NCI-H2107 treated with DMSO at 0.1 percent for 48 hours (cell line): Measurements from ENCODE around the gene INMT.
A peak's percentile ranks its signal among the peaks of the same experiment; 100 is the strongest.

Experiments
- DNase-seq: peaks from one replicate; lab custom pipeline; 2025; ENCODE audit not compliant: unreplicated experiment; lab: John Stamatoyannopoulos, UW

Gene INMT

DNA sequence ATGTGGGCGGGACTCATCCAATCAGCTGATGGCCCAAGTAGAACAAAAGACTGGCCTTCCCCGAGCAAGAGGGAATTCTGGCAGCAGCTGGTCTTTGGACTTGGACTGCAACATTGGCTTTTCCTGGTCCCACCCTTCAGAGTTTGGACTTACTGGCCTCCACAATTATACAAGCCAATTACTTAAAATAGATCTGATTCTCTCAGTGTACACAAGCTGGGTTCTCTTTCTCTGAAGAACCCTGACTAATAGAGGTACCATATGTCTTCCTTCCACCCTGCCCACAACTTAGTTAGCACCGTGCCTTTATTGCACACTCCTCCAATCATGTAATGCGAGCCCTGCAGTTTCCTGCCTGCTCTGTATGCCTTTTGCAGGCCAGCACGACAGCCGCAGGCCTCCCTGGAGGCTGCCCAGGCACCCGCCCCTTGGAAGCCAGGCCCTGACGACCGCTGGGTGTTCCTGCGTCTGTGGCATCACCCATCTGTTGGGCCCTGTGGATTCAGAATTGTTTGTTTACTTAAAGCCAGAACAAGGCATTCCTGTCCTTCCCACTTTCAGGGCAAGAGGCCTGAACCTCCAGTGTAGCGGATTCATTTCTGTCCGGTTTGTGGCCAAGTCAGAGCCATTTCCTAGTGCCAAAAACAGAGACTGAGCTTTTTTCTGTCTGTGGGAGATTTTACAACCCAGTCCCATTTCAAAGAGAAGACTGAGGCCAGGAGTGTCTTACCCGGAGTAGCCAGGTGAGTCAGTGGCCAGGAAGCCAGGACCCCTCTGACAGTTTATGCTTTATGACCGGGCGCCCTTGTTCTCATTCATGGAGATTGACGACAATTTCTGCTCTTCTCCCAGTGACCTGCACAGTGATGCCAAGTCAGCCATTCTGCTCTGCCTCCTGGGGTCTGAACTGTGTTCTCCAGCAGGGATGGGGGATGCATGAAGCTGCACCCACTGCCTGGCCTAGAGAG lies 968 bp upstream of the INMT start:
- DNase-seq: peak; percentile 55

DNA sequence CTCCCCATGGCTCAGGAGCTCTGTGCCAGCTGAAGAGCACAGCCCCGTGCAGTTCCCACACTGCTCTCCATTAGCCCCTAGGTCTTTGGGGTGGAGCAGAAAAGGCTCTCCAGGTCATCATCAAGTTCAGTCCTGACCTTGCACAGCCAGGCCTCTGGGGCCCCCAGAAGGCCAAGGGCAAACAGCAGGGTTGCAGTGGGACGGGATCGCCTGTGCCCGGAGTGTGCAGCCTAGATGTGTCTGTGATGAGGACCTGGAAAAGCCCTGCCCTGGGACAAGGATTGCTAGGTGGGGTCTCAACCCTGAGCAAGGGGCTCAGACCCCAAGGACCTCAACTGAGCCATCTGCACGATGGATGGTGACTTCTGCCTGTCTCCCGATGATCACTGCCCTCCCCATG lies 549 bp downstream of the INMT start:
- no peak for DNase-seq

DNA sequence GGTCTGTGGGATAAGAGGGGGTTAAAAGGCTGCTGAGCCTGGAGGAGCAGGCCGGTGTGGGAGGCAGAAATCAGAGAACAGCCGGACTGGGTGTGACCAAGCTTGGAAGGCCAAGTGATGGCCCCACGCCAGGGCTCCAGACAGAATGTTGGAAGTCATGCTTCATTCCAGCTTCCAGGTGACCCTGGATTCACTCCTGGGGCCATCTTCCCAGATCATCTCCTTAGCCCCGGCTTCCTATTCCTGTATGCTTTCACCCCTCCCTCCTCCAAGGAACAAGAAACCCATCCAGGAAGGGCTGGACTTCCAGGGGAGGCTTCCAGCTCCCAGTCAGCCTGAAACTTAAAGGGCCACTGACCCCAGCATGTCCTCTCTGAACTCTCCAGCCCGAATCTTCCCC lies 1.0 kb downstream of the INMT start:
- no peak for DNase-seq

DNA sequence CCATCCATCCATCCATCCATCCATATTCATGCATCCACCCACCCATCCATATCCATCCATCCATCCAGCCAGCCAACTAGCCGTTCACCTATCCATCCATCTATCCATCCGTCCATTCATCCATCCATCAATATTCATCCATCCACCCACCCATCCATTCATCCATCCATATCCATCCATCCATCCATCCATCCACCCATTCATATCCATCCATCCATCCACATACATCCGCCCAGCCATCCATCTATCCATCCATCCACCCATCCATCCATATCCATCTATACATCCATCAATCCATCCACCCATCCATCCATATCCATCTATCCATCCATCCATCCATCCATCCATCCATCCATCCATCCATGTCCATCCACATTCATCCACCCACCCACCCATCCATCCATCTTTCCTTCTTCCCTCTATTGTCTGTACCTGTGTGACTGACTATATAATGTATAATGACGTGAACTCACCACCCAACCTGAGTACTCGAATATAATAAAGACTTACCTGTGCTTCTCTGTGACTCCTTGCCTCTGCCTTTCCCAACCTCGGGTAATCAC lies 2.5 kb downstream of the INMT start:
- DNase-seq: no peak

DNA sequence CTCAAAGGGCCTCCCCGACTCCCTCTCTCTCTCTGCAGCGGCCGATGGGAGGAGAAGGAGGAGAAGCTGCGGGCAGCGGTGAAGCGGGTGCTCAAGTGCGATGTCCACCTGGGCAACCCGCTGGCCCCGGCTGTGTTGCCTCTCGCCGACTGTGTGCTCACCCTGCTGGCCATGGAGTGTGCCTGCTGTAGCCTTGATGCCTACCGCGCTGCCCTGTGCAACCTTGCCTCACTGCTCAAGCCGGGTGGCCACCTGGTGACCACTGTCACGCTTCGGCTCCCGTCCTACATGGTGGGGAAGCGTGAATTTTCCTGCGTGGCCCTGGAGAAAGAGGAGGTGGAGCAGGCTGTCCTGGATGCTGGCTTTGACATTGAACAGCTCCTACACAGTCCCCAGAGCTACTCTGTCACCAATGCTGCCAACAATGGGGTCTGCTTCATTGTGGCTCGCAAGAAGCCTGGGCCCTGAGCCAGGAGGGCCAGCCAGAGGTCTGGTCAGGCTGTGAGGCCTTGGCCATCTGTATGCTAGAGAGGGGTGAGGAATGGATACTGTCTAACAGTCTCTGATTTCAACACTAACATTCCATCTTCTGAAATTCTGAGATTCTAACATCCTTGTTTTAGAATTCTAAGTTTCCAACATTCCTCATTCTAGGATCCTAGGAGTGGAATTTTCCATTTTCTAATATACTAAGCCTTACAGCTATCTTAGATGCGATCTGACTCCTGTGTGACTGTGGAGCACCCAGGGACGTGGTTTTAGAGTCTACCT lies 3.6 kb downstream of the INMT start:
- DNase-seq: no peak

DNA sequence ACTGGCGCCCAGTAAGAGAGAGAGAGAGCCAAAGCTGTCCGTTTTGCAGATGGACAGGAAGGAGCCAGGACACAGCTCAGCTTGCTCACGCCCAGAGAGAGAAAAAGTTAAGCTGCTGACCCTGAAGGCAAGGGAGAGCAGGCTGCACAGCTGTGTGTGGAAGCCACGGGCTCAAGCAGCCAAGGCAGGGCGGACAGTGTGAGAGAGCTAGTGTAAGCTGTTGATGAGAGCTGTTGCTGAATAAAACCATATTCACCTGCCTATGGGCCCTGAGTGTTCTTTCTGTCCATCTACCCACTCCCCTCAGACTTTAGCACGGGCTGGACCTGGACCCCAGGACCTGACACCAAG lies 5.4 kb downstream of the INMT start:
- DNase-seq: no peak

DNA sequence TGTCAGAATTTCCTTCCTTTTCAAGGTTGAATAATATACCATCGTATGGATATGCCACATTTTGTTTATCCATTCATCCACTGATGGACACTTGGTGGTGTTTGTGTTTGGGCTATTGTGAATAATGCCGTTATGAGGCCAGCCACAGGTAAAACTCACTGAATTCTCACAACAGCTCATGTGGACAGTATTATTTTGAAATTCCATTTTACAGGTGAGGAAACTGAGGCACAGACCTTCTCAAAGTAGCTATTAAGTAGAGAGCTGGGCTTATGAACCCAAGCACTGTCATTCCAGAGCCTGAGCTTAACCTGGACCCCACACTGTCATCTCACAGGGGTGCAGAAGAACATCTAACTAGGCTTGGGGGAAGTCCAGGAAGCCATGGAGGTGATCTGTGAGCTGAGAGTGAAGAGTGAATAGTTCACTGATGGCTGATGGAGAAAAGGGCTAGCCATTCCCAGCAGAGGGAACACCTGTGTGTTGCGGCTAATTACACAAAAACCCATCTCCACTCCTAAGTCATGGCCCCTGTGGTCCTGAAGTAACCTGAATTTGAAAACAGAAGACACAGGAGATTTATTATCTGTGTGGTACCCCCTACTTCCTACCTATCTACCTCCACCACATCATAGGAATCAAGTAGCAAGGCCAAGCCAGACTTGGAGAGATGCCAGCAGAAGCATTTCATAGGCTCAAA lies 8.7 kb downstream of the INMT start:
- DNase-seq: no peak

DNA sequence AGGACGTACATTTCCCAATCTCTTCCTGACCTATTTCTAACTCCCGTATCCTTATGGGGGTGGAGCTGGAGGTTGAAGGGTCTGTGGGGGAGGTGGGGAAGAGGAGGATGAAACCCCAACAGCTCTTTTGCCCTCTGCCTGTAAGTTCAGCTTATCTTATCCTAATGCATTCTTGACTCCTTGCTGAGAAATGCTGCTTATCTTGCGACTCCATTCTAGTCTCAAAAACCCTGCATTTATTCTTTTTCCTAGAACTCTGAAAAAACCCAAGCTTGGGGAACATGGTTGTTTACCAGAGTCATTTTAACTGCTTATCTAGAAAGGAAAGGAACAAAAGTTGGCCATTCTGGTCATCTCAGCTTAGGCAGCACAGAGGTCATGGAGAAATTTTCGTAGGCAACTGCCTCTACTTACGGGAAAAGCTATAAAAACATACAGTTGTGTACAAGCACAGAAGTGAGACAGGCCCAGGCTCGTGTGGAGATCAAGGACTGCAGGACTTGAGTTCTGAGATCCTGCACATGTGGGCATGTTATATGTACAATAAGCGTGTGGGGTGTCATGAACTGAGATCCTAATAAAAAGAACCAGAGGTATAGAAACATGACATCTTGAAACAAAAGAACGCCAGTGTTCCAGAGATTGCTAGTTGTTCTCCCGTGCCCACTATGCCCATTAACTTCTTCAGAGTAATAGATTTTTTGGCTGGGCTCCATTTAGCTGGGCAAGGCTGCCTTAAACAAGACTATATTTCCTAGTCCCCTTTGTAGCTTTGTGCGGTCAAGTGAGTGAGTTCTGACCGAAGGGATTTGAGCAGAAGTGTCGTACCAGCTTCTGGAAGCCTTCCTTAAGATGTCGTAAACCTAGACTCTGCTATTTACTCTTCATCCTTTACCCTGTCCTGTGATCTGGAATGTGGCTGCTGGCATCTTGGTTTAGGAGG lies 9.6 kb downstream of the INMT start:
- DNase-seq: no peak

DNA sequence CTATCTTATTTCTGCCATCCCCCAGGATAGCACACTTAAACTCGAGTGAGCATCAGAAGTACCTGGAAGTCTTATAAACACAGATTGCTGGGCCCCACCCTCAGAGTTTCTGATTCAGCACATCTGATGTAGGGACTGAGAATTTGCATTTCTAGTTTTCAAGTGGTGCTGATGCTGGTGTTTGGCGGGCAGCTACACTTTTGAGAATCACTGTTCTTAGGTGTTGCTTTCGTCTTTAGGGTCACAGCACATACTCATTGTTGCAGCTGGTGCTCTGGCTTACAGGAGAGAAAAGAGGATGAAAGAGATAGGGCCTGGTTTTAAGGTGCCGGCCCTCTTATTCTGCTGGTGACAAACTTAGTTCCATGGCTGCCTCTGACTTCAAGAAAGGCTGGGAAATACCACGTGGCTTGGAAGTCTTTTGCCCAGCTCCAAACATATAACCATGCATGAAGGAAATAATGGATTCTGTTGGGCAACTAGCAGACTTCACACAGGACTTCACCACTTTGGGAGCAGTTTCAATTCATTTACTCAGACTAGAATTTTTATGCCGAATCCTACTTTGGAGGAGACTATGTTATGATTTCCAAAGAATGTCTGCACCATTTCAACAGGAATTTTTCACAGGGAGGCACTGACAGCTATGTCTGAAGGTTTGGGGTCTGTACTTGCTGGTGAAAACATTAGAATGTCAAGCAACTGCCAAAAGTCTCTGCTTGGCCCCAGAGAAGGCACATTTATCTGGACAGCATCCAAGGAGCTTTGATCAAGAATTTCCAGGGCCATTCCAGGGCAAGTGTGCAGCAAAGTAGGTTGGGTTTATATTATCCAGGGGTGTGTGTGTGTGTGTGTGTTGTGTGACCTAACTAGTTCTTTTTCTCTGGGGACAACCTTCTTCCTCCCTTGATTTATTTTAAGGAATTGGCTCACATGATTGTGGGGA lies 12.4 kb downstream of the INMT start:
- DNase-seq: no peak

DNA sequence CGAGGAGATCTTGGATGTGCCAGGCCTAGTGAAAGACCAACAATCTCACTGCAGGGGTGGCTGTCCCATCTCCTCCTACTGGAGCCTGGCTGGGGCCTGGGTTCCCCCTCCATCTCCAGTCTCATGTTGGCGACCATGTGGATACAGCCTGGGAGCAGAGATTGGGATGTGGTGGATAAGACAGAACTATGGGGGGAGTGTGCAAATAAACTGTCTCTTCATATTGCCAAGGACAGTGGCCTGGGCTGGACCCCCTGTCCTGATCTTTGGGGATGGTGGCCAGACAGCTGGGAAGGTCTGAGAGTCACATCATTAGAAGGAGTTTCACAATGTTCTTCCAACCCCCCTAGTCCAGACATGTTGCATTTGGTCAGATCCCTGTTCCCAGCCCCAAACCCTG lies 13.5 kb downstream of the INMT start:
- DNase-seq: no peak

DNA sequence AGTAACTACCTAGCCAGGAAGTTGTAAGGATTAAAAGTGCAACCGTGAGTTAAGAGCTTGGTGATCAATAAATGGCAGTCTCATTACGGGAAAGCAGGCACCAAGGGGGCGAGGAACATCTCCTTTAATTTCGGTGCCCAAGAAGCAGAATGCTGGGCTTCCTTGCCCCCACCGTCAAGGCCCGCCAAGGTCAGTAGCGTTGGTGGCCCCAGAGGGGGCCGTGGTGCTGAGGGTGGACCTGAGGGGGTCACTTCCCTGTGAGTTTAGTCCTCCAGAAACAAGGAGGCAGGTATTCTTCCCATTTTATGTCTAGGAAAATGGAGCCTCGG lies 18.9 kb downstream of the INMT start:
- DNase-seq: no peak

DNA sequence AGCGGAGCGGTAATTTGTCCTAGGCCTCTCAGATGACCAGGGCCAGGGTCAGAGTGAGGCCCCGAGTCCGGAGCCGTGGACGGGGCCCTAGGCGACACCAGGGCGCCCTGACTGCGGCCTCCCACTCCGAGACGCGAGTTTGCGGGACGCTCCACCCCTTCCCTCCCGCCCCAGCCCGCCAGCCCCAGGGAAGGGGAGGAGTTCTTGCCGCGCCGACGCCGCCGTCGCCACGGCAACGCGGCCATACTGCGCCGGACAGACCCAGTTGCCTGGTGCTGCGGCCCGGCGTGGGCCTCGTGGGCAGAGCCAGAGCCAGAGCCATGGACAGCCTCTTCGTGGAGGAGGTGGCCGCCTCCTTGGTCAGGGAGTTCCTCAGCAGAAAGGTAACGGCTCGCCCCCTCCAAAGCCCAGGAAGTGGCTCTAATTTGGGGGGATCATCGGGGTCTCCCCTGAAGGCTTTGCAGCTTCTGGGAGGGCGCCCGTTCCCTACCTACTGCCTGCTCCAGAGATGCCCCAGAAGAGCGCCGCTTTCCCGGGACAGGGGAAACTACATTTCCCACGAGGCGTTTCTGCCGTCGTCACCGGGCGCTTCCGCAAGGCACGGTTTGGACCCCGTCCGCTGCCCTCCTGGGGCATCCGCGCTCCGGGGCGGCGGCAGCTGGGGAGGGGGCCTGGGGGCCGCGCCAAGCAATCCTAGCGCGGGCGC lies 19.4 kb downstream of the INMT start, which contains the start of gene MINDY4:
Gene MINDY4 (plus strand): TSS at position 244 of the 706 bp plus-strand sequence. CDS start 77 bp downstream, at position 321.
- DNase-seq: peak; percentile 28

DNA sequence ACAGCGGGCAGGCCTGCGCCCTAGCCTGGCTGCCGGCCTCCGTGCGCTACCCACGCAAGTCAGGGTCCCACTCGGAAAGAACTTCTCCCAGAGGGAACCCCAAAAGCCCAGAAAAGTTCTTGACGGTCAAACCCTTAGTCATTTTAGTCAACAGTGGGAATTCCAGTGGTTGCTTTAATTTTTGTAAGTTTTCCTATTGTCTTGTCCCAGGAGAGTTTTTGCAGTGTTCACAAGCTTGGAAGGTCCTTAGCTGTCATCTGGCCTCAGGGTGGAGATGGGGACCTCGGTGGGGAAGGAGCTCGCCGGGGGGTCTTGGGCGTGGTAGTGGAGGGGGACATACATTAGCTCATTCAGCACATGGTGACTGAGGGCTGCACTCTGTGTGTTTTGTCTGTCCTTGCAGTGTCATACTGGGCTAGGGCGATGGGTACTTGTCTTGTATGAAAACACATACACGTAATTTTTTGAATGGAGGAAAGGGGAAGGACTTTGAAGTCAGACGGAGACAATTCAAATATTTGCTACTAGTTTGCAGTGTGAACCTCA lies 20.0 kb downstream of the INMT start:
- no peak for DNase-seq

DNA sequence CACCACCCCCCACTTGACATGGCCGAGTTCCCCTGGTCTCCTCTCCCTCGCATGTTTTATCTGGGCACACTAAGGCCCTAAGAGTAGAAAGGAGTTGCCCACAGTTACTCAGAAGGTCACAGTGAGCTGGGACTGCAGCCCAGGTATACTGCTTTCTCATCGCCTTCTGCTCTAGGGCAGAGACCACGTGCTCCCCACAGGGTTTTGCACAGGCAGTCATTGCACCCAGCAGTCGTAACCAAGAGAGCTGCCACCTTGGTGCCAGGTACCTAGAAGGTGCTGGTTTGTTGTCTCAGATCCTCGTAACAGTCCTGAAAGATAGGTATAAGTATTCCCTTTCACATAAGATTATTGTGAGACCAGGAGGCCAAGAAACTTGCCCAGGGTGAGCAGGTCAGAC lies 21.0 kb downstream of the INMT start:
- DNase-seq: no peak

DNA sequence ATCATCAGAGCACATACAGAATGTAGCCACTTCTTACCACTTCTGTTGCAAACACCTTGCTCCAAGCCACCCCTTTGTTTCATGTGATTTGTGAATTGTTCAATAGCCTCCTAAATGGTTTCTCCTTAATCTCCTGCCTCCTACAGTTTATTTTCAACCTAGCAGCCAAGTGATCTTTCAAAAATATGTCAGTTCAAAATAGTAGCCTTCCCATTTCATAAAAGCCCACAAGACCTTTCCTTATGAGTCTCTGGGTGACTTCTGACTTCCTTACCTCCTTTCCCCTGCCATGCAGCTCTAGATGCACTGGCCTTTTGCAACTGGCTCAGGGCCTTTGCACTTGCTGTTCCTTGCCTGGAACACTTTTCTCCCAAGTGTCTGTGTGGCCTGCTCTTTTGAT lies 24.1 kb downstream of the INMT start:
- DNase-seq: no peak

DNA sequence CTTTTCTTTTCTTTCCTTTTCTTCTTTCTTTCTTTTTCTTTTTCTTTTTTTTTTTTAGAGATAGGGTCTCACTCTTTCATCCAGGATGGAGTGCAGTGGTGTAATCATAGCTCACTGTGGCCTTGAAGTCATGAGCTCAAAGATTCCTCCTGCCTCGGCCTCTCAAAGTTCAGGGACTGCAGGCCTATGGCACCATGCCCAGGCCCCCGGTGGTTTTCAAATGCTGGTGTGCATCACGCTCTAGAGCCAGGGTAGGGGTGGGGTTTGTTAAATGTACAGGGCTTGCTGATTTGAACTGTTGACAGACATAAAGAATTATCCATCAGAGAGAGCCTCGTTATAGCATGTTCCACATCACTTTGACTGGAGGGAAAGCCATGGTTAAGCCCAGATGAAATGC lies 25.0 kb downstream of the INMT start:
- DNase-seq: no peak

DNA sequence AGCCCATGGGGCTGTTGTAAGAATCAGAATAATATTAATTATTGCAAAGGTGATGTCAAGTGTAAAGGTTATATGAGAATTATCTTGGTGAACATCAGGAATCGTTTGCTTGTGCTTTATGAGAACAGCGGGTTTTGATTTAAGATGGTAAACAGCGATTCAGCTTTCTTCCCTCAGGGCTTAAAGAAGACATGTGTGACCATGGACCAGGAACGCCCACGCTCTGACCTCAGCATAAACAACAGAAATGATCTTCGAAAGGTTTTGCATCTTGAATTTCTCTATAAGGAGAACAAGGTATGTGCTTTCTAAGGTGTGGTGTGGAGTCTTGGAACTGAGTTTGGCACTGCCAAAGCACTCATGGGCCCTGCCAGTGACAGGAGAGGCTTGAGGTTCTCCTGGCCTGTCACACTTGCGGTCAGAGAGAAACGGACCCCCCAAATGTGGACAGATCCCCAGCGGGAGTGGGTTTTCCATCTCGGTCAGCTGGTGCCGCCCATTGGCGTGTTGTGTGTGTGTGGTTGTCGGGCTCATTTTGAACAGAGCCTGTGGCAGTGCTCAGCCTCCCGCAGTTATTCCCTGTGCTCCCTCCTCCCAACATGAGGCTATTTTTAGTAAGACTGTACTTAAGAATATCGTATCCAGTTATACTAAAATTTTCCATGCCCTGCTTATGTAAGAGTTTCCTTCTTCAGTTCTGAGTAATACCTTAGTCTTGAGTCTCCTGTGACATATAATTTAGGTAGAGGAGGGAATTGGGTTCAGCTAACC lies 26.5 kb downstream of the INMT start:
- DNase-seq: no peak

DNA sequence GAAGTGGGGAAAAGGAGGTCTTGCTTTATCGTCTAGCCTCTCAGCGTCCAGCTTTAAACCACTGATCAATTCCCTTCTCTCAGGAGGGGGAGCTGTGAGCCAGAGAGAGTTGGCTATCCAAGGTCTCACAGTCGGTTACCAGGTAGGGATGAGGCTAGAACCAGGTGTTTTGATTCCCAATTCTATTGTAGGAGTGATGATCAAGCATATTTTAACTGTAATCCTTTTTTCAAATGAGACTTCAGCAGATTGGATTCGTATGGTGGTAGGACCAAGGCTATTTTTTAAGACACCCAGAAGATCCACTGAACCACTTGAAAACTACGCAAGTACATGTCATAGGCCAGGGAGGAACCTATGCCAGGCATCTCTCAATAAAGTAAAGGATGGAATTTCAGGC lies 27.6 kb downstream of the INMT start:
- no peak for DNase-seq
